HG02623 (cell line): ENCODE results near the gene MAP1B.

Experiments
- ATAC-seq: cut with Tn5 transposase; IDR thresholded peaks from one replicate; pipeline ENCODE4 v1.9.1; 2021; ENCODE audit warnings: moderate library complexity; ENCODE audit not compliant: unreplicated experiment

MAP1B gene

DNA sequence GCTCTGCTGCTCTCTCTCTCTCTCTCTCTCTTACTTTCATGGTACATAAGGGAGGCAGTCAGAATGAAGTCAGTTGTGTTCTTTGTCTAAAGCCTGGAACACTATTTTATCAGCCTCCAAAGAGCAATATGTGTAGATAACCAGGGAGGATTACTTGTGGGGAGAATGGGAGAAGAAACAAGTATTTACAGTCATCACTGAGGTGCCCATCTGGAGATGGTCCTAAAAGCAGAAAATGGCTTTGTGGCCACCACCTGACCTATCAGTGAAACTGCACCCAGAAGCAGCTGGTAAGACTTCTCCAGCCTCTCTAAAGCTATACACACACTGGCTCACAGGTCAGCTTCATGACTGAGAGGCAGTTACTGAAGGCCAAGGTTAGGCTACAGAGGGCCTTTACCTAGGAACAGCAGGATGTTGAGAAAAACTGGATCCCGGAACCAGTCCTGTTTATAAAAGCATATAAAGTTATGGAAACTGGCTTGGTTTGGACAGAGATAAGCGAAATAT lies 137.6 kb downstream of the MAP1B start:
- peak; percentile 88 for ATAC-seq

DNA sequence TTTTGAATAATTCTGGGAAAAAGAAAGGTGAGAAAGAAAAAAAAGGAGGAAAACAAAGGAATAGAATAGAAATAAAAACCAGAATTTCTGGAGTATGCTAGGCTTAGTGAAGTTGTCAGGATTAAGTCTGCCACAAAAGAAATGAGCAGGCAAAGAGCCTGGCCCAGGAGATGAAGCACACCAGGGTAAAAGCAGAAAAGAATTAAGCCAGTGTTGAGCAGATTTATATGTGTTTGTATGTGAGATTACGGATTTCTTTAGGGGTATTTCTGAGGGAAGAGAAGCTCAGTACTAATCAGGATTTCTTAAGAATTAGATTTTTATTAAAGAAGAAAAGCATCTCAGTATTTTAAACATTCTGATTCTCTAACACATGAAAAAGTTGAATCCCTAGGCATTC lies 138.3 kb downstream of the MAP1B start:
- ATAC-seq, result no peak

DNA sequence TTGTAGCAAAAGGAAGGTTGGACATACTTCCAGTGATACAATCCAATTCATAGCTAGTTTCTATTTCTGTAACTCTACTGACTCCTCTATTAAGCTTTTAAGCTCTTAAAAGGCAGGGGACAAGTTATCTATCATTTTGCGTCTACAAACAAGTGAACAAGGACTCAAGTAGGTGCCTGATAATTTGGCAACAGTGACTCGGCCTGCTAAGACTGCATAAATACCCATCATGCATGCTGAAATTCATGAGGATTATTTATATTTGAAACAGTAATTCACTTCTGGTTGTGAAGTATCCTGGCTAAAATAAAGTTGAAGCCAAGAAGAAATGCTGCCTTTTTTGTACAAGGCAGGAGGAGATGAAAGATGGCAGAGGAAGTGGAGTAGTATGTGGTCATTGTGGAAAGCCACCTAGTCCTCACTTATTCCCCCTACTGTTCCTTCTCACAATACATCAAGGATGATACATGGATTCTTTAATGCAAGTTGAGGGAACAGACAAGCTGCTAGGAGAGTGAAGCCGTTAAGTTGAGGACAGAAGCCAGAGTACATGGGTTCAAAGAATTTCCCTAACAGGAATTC lies 138.8 kb downstream of the MAP1B start:
- ATAC-seq, result no peak

GRCh38 chr5:72246954-72247442 lies 139.7 kb downstream of the MAP1B start:
- no peak for ATAC-seq

DNA sequence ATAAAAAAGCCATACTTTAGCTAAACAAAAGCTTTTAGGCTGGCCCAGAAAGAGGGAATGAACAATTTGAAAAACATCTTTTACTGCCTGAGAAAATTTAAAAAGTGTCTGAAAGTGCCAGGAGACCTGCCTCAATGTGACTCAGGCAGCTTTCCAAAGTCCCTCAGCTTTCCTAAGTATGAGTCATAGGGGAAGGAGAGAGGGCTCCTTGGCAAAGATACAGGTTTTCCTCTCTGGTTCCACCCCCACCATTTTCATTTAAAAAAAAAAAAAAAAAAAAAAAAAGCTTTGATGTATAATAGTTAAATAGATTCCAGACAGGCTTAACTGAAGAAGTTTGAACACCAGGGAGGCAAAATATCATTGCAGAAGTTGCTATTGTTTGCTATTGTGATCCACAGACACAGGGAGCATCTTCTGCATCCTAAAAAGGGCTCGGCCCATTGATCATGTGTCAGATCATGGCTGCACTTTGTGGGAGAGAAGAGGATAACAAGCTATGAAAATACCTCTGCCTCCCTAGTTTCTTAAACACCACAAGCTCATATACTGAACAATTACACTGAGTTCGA lies 141.2 kb downstream of the MAP1B start:
- ATAC-seq, result no peak

GRCh38 chr5:72251386-72251785 lies 144.1 kb downstream of the MAP1B start:
- no peak for ATAC-seq

DNA sequence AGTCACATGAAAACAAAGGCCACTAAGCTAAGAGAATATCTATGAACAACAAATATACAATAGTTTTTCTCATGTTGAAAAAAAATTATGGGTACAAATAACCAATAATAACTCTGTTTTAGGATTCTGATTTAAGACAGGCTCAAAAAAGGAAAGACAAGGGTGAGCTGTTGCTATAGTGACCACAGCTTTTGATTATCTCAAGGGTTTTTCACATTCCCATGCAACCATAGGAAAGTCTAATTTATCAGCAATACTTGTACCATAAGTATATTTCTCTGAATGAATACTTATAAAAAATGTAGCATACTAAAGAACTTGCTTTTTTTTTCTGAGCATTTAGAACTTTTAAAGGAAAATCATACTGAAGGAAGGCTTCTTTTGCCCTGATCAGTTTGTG lies 144.7 kb downstream of the MAP1B start:
- ATAC-seq, result no peak

GRCh38 chr5:72252574-72253155 lies 145.4 kb downstream of the MAP1B start:
- no peak for ATAC-seq

- no peak for ATAC-seq
These were observed 148.0 kb downstream of the MAP1B start for GRCh38 chr5:72255237-72255636.

- ATAC-seq, result no peak
These were observed 148.4 kb downstream of the MAP1B start for GRCh38 chr5:72255670-72256069.

GRCh38 chr5:72256536-72256935 lies 149.3 kb downstream of the MAP1B start:
- ATAC-seq, result no peak
